HG02610 (cell line): Measurements from ENCODE around the gene NANS.

Experiments
- ATAC-seq: cut with Tn5 transposase; IDR thresholded peaks from one replicate; pipeline ENCODE4 v1.9.1; 2021; ENCODE audit warnings: mild to moderate bottlenecking, moderate library complexity; ENCODE audit not compliant: unreplicated experiment

The NANS gene

GRCh38 chr9:98038958-98039357 is 17.6 kb upstream of the NANS start:
- ATAC-seq = no peak

- no peak for ATAC-seq
Observed at GRCh38 chr9:98039607-98040017, 16.9 kb upstream of the NANS start.

GRCh38 chr9:98040212-98040611 is 16.3 kb upstream of the NANS start:
- no peak for ATAC-seq

GRCh38 chr9:98043915-98044314 is 12.6 kb upstream of the NANS start:
- no peak for ATAC-seq

DNA sequence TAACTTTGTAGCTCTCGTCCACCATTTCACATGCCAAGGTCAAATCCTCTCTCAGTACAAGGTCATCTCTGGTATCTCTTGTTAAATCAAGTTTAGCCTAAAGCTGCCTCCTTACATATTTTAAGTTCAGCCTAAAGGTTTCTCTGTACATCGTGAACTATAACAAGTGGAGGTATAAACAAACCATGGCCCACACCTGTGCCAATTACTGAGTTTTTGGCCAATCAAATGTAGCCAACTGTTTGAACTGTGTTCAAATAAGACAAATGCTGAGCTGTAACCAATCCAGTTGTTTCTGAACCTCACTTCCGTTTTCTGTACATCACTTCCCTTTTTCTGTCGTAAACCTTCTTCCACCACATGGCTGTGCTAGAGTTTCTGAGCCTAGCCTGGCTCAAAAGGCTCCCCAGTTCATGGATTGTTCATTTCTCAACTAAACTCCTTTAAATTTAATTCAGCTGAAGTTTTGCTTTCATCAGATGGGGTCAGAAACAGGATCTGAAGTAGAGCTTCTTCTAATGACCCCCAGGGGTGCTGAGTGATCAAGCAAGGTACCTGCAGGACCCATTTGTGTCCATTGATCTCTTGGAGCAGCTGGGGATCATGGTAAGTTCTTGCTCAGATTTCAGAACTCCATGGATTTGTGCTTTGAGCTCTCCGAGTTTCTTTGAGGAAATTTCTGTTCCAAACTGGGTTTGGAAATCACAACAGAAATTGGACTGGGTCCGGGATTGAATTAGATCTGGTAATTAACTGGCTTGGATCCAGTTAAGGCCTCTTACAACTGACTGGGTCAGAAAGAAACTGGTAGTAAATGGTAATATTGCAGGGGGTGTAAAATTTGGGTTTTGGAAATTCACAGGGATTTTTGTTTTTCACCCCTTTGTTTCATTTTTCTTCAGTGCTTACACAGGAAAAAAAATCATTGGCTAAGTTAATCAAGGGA is 11.0 kb upstream of the NANS start:
- peak; percentile 90 for ATAC-seq

GRCh38 chr9:98046180-98046543 is 10.4 kb upstream of the NANS start:
- no peak for ATAC-seq

GRCh38 chr9:98047002-98047401 is 9.5 kb upstream of the NANS start:
- no peak for ATAC-seq

GRCh38 chr9:98049288-98050072 is 7.1 kb upstream of the NANS start:
- no peak for ATAC-seq

- ATAC-seq = no peak
Observed at GRCh38 chr9:98050351-98050750, 6.2 kb upstream of the NANS start.

- ATAC-seq = no peak
Observed at GRCh38 chr9:98054376-98054951, 2.1 kb upstream of the NANS start.

GRCh38 chr9:98057138-98057799 is 737 bp downstream of the NANS start:
- ATAC-seq = no peak

- ATAC-seq = no peak
Observed at GRCh38 chr9:98062161-98062560, 5.6 kb downstream of the NANS start.

DNA sequence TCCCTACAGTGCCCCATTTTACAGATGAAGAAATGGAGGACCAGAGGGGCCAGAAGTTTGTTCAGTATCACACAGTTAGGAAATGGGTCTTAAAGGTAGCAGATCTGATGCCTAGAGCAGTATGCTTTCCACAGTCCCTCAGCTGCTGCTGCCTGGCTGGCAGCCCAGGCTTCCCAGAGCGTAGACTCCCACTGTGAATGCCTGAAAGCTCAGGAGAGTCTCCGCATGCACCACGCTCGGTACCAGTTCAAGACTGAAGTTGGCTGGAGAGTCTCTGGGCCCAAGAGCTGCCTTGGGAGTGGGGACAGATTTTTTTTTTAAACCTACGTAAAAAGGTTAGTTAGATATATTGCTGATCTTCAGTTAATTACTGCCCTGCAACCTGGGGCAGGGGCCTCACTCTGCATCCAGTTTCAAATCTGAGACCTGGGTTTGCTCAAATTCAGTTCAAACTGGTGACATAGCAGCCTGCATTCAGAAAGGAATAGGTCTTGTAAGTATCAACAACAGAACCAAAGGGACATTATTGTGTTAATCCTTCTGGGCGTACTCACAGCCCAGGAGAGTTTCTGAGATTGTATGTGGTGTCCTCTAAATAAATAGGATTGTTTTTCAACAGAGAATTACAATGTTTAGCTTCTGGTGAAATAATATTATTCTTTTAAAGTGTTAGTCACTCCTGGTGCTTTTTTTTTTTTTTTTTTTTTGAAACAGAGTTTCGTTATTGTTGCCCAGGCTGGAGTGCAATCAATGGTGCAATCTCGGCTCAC is 8.3 kb downstream of the NANS start:
- ATAC-seq = no peak

- ATAC-seq = no peak
Observed at GRCh38 chr9:98066235-98066634, 9.7 kb downstream of the NANS start.

DNA sequence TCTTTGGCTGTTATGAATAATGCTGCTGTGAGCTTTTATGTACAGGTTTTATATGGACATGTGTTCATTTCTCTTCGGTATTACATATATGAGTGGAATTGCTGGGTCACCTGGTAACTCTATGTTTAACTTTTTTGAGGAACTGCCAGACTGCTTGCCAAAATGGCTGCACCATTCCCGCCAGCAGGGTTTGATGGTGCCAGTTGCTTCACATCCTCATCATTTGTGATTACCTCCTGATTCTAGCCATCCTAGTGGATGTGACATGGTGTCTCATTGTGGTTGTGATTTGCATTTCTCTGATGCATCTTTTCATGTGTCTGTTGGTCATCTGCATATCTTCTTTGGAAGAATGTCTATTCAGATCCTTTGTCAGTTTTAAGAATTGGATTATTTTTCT is 10.7 kb downstream of the NANS start:
- no peak for ATAC-seq

- no peak for ATAC-seq
Observed at GRCh38 chr9:98069551-98069950, 13.0 kb downstream of the NANS start.

DNA sequence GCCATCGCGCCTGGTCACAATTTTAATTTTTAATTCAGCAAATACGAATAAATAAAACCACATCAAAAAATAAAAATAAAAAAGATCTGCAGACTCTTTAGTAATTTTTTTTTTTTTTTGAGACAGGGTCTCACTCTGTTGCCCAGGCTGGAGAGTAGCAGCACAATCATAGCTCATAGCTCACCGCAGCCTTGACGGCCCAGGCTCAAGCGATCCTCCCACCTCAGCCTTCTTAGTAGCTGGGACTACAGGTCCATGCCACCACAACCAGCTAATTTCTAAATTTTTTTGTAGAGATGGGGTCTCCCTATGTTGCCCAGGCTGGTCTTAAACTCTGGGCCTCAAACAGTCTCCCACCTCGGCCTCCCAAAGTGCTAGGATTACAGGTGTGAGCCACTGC is 14.2 kb downstream of the NANS start:
- ATAC-seq = no peak

DNA sequence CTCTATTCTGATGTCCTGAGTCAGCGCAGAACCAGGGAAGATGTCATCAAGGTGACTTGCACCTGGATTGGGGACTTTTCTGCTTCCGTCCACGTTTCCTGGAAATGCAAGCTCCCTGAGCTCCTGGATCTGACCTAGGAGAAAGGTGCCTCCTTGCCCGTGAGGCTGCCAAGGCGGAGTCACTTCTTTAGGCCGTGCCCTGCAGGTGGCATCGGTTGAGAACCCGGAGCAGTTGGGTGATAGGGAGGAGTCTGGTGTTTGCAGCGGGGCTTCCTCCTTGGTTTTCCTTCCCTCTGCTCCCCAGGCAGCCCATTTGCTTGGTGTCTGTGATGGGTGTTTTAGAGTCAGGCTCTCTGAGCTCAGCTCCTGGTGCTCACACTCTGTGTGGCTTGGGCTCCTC is 15.2 kb downstream of the NANS start:
- no peak for ATAC-seq

DNA sequence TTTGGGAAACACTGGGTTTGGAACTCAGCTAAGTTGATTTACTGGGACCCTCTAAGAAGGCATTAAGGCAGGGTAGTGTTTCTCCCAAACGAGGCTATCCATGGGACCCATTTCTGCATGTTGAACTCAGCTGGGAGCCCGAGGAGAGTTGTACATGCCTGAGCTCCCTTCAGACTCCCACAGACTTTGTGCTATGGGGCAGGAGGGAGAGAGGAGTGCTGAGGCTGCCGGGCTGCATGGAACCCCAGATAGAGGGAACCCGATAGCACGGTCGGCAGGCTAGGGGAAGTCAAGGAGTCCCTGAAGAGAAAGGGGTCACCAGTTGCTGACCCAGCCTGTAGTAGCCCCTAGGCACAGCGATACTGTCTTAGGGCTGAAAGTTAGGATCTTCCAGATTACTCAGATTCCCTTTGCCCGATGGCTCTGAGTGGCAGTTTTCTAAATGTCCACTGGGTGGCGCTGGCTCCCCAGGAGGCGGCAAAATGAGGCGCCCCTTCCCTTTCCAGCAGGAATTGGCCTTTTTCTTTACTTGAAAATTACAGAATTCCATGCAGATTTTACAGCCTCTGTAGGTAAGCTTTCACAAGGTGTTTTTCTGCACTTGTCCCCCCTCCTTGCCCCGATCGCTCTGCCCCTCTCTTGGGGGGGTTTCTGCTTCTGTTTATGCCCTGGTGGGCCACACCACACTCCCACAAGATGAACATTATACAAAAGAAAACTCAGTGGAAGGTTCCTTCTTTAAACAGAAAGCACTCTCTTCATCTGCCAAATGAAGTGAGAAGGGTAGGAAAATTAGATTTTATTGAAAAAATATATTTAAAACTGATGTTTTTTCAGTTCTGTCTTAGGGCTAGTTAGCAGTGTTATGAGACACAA is 17.8 kb downstream of the NANS start:
- no peak for ATAC-seq
